Thoracic aorta (tissue), 2 donors: Measurements from ENCODE around the gene IFNG-AS1. TPM values are rescaled to one million over a fixed set of nuclear protein-coding genes. Genes with fewer than 3 reads are reported as not detected.

Experiments used
- ATAC-seq: fragments of 150-250 bp; one replicate; pipeline ENCODE4 v1.8.0; 2017; ENCODE audit warnings: low read depth; ENCODE audit not compliant: insufficient number of reproducible peaks, low FRiP score
- DNase-seq: peaks from one replicate; pipeline ENCODE4 v3.0.0-alpha.2; 2020; ENCODE audit warnings: low spot score
- H3K27ac ChIP-seq, 2 donors: fragments of 200-600 bp; sonication (generic); 1 replicate in 1 of 2; 2 replicates in 1 of 2; pipeline ENCODE4 v1.5.1; 2016; ENCODE audit warnings: mild to moderate bottlenecking in 2 of 2, moderate library complexity in 2 of 2
- H3K27me3 ChIP-seq: fragments of 200-600 bp; sonication (generic); replicated peaks from 2 replicates; pipeline ENCODE4 v1.6.0; 2016; ENCODE audit warnings: mild to moderate bottlenecking; ENCODE audit not compliant: insufficient read depth
- H3K36me3 ChIP-seq: fragments of 200-600 bp; sonication (generic); one replicate; pipeline ENCODE4 v1.5.1; 2016
- H3K4me1 ChIP-seq, 2 donors: fragments of 200-600 bp; sonication (generic); 1 replicate in 1 of 2; 2 replicates in 1 of 2; pipeline versions ENCODE4 v1.5.1 to v1.6.0; 2016; ENCODE audit warnings: low read depth in 2 of 2, mild to moderate bottlenecking in 1 of 2; ENCODE audit not compliant: control insufficient read depth in 1 of 2
- H3K4me3 ChIP-seq: fragments of 200-600 bp; sonication (generic); 2 replicates; pipeline ENCODE4 v1.5.1; 2016; ENCODE audit warnings: mild to moderate bottlenecking
- H3K9me3 ChIP-seq: fragments of 200-600 bp; sonication (generic); 2 replicates; pipeline ENCODE4 v1.5.1; 2016
- total RNA-seq, 2 donors: library from RNA; depleted of rRNA; stranded (reverse); fragments of >200 nt; gene quantifications; one replicate each; pipeline versions ENCODE4 v1.1.0 to v1.2.3, GENCODE V29; 2016
- TF ChIP-seq, protein P1 (sequence below): fragments of 200-600 bp; sonication (generic); IDR thresholded peaks from one replicate; pipeline ENCODE4 v1.5.1; 2019; ENCODE audit warnings: antibody characterized with exemption

Gene IFNG-AS1
- total RNA-seq, 2 donors from 2014 or later, result 0.92 TPM; not detected in 1

DNA sequence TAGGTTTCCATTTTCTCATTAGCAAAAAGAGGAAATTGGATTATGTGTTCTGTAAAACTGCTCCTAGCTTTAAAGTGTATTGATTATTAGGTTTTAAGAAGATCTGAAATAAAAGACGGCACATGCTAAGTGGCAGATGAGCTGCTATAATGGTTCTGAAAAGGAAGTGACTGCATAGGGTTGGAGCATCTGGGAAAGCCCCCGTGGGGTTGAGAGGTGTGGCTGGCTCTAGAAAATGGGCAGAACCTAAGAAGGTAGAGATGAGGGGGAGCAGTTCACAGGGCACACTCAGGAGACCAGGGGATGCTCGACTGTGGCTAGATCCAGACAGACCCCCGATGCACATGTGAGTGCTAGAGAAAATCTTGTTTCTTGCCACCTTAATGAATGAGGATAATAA is 1.9 kb downstream of the IFNG-AS1 start:
- TF ChIP-seq, protein P1, sequence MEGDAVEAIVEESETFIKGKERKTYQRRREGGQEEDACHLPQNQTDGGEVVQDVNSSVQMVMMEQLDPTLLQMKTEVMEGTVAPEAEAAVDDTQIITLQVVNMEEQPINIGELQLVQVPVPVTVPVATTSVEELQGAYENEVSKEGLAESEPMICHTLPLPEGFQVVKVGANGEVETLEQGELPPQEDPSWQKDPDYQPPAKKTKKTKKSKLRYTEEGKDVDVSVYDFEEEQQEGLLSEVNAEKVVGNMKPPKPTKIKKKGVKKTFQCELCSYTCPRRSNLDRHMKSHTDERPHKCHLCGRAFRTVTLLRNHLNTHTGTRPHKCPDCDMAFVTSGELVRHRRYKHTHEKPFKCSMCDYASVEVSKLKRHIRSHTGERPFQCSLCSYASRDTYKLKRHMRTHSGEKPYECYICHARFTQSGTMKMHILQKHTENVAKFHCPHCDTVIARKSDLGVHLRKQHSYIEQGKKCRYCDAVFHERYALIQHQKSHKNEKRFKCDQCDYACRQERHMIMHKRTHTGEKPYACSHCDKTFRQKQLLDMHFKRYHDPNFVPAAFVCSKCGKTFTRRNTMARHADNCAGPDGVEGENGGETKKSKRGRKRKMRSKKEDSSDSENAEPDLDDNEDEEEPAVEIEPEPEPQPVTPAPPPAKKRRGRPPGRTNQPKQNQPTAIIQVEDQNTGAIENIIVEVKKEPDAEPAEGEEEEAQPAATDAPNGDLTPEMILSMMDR, result no peak
- no peaks in the 10 kb centered on the region for H3K4me1 ChIP-seq
- ATAC-seq, result no peak
- DNase-seq, result no peak
- no peak overlapping the region for H3K4me3 ChIP-seq
- no peaks in the 10 kb centered on the region for H3K36me3 ChIP-seq
- no peaks in the 10 kb centered on the region for H3K27me3 ChIP-seq
- no peak overlapping the region for H3K27ac ChIP-seq
- H3K9me3 ChIP-seq, result no peaks in the 10 kb centered on the region

DNA sequence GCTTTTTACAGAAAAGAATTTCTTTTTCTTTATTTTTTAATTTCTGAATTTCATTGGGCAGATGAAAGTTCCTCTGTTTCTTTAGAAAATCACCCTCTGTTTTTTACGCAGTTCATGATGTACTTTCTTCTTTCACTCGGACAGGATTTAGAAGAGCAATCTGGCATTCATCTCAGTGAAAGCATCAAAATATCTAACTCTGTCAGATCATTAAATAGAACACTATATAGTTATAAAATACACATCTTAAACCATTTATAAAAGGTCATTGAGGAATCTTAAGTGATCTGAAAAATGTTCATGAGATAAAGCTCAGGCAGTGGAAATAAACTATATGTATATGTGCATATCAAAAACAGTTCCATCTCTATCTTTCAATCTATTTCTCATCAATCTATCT is 3.9 kb downstream of the IFNG-AS1 start:
- H3K4me3 ChIP-seq, result no peak overlapping the region
- TF ChIP-seq, protein P1, result no peak
- no peaks in the 10 kb centered on the region for H3K27me3 ChIP-seq
- no peaks in the 10 kb centered on the region for H3K9me3 ChIP-seq
- no peaks in the 10 kb centered on the region for H3K4me1 ChIP-seq
- H3K36me3 ChIP-seq, result no peaks in the 10 kb centered on the region
- no peak overlapping the region for H3K27ac ChIP-seq
- DNase-seq, result no peak
- ATAC-seq, result no peak

DNA sequence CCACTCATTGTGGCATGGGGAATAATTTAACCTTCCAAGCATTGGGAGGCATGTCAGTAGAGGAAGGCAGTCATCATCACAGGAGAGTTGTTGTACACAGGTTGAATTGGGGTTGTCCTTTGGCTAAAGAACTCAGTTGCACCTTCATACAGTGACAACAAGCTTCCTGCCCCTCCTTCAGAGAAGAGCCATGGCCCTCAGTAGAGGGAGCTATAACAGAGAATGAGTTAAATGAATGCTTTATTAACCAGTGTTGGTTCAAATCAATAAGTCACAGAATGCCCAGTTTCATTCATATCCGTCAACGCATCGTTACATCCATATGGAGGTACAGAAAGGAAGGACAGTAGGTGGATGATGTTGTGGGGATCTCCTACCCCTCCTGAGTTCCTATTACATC is 4.8 kb downstream of the IFNG-AS1 start:
- Histone ChIP-seq H3K9me3 (no peaks in the 10 kb centered on the region), H3K27me3 (no peaks in the 10 kb centered on the region), H3K27ac (no peak overlapping the region), H3K36me3 (no peaks in the 10 kb centered on the region), H3K4me3 (no peak overlapping the region), H3K4me1 (no peaks in the 10 kb centered on the region)
- TF ChIP-seq, protein P1, result no peak
- DNase-seq (no peak), ATAC-seq (no peak)

DNA sequence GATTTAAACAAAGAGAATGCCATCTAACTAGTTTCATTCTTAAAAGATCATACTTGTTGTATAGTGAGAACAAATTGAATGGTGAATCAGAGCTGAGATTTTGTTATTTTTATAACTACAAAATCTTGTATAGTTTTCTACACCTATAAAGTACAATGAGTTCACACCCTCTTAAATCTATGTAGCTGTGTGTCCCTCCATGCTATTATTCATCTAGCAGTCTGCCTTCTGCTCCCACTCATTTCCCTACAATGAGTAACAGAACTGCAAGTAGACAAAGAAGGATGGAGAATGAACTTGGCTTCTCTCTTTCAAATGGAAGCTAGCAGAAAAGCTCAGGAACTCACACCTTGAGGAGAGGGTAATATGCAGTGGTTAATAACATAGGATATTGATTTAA is 7.1 kb downstream of the IFNG-AS1 start:
- no peak for ATAC-seq
- H3K36me3 ChIP-seq, result no peaks in the 10 kb centered on the region
- TF ChIP-seq, protein P1, result no peak

DNA sequence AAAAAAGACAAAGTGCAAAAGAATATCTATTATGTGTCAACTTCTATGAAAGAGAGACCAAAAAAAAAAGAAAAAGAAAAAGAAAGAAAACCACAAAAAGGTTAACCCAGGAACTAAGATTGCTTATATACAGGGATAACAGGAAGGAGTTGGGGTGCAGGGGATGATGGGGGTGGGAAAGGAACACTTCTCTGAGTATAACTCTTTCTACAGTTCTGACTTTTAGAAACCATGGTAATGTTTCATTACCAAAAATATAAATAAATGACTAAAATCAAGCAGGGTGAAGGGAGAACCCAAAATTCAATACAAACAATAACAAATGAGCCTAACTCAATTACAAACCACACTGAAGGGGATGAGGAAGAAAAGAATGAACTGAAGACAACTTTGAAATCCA is 9.1 kb downstream of the IFNG-AS1 start:
- H3K9me3 ChIP-seq, result no peaks in the 10 kb centered on the region
- H3K36me3 ChIP-seq, result no peaks in the 10 kb centered on the region
- H3K4me1 ChIP-seq, result no peaks in the 10 kb centered on the region
- H3K27me3 ChIP-seq, result no peaks in the 10 kb centered on the region
- DNase-seq, result no peak
- TF ChIP-seq, protein P1, result no peak
- no peak overlapping the region for H3K27ac ChIP-seq
- ATAC-seq, result no peak
- H3K4me3 ChIP-seq, result no peak overlapping the region

More for the DNA sequence above, 7.1 kb downstream of the IFNG-AS1 start:
- H3K4me3 ChIP-seq, result no peak overlapping the region
- no peak overlapping the region for H3K27ac ChIP-seq
- no peaks in the 10 kb centered on the region for H3K4me1 ChIP-seq
- no peak for DNase-seq
- H3K9me3 ChIP-seq, result no peaks in the 10 kb centered on the region
- no peaks in the 10 kb centered on the region for H3K27me3 ChIP-seq
